Limb (tissue), 2 donors: Measurements from ENCODE around the gene MAN1A1.

Experiments
- DNase-seq, 2 donors: peaks; one replicate each; pipeline ENCODE4 v3.0.0-alpha.2; 2016; ENCODE audit errors: extremely low spot score in 2 of 2

MAN1A1 gene

DNA sequence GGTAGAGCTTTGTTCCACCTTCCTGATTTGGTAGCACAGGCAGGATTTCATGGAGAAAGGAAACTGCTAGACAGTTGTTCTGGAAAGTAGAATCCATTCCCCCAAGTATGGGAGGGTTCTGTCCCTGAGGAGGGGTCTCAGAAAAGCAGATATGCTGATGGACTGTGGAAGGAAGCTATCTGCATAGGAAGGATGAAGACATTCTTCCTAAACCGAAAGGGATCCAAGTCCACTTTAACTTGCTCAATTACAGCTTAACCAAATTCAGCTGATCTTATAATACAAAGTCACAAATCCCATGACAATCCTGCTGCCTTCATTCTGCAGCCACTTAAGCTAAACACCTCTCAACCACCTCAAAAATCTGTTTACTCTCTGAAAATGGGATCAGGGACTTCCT lies 2.6 kb downstream of the MAN1A1 start:
- no peak for DNase-seq

DNA sequence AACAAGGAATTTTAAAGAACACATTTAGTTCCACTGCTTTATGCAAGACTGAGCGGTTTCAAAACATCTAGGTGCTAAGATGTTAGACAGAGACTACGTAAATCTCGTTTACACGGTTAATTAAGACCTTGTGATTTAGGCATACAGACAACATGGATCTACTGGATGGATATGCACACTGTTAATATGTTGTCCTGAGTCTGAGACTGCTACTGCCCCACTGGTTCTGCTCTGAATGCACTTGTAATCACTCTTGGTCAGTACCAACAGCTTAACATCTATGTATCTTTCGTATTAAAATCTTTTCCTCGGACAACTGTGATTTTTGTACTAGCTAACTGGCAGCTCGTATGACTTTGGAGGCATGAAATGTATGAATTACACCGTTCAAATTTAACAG lies 3.1 kb downstream of the MAN1A1 start:
- no peak for DNase-seq

DNA sequence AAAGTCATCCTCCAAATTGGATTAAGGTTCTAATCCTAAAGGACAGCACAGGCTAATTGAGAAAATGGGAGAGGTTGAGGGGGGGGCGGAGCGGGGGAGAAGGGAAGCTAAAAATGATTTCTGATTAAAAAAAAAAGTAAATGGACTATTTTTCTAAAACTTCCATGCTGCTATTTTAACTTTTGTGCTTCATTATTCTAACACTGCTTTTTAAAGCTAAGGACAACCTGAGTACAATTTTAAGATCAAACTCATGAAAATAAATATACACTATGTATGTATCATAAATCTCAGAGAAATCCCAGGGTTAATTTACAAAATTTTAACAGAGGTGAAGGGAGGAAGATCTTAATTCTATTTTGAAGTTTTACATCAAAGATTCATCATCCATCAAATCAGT lies 4.4 kb downstream of the MAN1A1 start:
- DNase-seq: no peak

DNA sequence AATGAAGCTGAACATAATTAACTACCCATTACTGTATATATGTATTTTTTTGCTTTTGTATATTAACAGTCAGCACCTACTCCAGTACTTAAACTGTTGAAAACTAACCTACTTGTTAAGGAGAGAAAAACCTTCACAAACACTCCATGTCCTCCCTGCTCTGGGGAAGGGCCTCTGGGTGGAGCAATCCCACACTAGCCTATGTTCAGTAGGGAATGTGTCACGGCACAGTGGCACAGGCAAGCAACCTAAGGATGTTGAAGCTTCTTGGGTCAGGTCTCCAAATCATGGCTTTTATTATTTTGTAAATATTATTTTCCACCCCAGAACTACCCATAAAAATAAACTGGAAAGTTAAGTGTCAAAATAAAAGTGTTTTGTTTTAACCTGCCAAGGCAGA lies 5.3 kb downstream of the MAN1A1 start:
- DNase-seq: no peak

DNA sequence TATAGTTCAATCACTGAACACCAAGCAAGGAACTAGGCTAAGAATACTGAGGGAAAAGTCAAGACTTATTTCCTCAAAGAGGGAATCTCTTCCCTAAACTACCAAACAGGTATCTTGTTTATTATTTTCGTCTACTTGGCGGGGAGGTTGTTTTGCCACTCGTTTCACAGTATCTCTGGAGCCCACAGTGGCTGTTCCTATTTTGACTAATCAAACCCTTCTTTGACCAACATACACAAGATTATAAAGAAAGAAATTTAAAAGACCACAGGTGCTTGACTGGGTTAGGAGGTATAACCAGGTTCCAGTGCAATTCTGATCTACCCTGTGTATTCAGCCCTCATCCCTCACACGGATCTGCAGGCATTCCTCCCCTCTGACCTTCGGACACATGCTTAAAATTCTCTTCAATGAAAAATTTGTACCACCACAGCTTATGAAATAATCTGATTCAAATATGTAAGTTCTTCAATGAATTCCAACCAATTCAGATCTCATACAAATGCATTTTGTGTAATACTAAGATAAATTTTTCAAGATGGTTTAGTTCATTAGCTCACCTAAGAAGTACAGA lies 5.9 kb downstream of the MAN1A1 start:
- no peak for DNase-seq

DNA sequence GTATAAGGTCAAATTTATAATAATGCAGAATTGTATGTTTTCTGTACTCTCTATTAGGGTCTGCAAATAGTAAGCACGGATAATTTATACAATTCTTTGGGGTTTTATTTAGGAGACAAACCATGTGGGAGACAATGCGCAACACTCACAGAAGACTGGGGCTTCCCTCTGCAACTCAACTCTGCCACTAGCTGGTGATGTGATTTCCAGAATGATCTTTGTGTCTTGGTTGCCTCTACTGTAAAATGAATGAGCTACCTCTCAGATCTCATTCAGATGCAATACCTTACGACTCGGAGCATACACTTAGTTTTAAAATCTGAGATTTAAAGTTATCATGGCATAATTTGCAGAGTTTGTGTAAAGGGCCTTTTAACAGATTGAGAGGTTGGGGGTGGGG lies 6.4 kb downstream of the MAN1A1 start:
- DNase-seq: no peak

DNA sequence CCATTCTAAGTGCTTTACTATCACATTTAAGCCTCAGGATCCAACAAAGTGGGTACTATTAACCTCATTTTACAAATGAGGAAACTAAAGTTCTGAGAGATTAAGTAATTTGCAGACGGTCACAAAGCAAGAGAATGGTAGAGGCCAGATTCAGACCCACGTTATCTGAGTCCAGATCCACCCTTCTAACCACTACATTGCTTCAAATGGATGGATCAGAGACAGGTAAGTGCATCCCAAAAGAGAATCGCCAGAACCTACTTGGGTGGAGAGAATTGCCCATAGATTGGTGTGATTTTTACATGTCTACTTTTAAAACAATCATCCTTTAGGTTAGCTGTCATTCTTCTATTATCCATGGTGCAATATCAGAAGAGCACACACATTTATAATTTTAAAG lies 7.1 kb downstream of the MAN1A1 start:
- no peak for DNase-seq

DNA sequence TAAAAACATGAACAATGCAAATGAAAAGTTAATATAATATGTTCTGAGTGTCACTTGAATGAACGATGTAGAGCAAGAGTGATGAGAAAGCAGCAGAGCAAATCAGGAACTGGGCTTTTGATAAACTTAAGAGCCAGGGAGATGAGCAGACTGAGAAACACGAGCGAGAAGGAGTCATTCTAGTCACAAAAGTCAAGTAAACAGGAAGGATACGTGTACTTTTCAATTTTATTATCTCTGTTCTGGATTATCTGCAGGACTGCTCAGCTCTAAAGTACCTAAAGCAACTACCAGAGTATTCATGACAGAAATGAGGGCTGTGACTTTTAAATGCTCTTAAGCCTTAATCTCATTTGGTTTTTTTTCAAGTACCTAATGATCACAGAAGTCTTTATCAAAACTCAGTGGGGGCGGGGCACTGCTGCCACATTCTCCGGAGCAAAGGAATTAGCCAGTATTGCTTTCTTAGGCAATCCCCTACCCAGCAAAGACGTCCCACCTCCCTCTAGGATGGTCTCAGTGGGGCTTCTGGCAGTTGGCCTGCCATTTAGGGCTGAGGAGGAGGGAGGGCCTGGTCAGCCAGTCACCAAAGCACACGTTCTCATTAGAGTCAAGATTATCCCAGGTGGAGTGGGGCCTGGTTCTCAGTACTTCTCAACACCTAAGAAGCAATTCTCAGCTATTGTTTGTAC lies 8.6 kb downstream of the MAN1A1 start:
- no peak for DNase-seq

DNA sequence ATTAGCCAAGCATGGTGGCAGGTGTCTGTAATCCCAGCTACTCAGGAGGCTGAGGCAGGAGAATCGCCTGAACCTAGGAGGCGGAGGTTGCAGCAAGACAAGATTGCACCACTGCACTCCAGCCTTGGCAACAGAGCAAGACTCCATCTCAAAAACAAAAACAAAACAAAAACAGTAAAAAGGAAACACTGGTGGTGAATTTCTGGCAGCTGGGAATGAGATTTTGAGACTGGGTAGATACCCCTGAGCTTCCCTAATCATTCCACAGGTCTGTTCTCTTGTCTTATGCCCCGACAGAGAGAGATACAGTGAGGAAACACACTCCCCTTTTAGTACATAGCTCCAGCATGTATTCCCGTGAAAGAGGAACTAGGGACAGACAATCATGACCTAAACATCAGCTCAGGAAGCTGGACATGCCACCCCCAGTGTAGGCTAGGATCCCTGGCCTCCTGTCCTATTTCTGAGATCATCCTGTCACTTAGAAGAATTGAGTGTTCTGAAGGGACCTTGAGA lies 9.6 kb downstream of the MAN1A1 start:
- no peak for DNase-seq

DNA sequence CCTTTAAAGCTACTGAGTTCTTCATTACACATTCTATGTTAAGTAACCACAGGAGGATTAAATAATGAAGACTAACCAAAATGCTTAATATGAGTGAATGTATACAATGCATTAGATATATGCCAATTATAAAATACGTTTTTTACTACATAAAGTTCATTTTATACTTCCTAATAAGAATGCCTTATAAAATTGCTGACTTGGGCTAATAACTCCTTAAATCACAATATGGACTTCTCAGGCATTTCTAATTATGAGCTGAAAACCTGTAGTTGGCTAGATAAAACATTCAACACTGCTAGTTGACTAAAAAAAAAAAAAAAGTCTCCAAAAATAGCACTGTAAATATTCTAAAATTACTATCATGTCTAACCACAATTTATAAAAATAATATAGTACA lies 11.8 kb downstream of the MAN1A1 start:
- no peak for DNase-seq

DNA sequence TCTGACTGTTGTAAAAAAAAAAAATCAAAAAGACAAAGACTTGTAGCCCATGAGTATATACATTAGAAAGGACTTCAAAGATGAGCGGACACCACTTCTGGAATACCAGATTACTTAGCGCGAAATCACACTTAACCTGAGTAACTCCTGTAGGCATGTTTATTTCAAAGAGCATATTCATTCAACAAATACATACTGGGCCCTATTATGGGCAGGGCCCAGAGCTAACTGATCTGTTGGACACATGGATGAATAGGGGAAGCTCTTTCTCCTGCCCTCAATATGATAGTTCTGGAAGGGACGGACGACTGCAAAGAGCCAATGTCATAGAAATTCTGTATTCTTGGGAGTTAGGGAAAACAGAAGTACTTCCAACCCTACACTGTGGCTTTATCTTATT lies 12.3 kb downstream of the MAN1A1 start:
- no peak for DNase-seq

DNA sequence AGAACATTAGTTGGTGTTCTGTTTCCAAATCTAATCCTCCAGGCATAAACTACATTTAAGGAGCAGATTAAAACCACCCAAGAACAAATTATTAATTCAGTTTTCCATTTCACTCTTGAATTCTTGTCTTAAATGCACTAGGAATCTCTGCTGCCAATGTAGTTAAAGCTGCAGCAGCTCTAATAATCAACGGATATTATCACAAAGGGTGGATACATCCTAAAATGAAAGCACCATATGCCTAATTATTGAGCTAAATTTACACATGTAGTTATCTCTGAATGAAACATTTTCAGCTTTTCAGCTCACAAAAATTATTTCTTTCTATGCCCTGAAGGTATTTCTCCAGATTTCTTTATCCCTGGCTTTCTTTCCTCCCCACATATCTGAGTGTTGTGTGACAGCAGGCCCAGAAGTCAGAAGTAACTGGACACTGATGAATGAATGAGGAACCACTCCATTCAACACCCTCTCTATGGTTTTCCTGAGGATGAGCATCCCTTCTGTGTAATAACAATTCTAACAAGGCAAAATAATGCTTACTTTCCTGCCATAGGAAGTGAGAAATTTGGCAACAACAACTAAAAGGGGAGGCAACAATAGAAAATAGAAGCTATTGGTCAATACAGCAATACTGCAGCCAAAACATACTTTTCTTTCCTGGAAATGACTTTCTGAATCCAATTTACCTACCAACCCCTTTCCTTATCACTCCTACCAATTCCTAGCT lies 14.9 kb downstream of the MAN1A1 start:
- no peak for DNase-seq

DNA sequence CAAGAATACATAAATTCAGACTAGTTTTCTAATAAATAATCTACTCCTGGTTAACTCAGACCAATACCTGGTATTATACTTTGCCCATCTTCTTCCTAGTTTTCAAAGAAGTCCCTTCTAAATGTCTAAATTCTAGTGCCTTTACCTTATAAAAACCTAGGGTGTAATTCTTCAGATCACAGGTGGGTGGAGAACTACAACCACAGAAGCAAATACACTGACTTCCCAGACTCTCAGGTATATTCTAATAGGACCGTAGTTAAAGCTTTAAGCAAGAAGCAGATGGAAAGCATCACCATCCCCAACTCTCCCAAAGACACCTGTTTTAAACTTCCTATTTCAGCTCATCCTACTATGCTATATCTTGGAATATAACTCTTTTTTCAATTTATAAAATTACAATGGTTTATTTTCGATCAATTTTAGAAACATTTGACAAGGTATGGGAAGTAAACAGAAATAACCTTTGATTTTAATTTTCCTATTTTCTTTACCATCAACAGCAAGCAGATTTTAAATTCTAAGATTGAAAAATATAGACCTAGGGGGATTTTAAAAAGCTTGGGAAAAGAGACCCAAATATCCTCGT lies 15.8 kb downstream of the MAN1A1 start:
- DNase-seq: no peak

DNA sequence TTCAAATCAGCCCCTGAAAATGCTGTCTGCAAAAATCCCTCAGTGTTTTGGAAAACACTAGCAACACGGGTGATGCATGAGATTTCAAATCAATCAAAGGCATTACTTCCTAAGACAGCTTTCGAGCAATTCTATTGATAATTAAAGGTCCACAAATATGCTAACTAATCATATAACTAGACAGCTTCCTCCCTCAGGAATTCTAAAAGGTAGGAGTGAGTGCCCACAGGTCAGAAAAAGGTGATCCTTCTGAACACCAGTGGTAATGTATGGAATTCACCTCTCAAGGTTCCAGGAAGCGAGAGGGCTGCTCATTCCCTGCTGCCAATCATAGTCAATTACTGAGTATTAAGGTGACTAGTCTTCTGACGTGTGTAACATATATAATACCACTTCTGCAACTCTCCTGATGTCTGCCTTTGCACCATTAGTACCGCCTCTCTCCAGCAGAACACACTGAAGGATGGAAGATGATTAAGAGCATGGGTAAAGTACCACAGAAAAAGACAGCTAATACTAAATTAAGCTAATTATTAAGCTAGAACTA lies 16.4 kb downstream of the MAN1A1 start:
- DNase-seq: no peak

DNA sequence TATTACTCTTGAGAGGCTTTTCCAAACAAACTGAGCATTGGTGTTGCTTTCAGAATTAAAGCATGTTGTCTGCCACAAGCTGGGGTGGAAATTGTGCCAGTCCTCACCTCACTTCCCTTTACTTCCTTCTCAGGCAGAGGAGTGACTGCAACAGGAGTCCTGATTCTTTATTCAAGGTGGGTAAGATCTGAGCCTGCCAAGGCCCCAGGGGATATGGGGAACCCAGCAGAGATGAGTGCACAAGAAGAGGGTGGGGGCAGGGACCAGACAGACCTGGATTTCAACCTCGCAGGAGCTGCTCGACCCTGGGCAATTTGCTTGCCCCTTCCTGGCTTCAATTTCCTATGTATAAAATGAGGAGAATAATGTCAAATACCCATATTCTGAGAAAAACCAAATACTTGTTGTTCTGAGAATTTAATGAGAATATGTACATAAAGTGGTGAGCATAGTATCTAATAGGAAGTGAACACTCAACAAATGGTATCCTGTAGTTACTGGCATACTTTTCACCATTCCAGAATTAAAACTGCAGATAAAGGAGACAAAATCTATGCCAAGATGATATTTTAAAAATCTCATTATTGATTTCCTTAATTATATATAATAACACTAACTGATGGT lies 17.8 kb downstream of the MAN1A1 start:
- no peak for DNase-seq

DNA sequence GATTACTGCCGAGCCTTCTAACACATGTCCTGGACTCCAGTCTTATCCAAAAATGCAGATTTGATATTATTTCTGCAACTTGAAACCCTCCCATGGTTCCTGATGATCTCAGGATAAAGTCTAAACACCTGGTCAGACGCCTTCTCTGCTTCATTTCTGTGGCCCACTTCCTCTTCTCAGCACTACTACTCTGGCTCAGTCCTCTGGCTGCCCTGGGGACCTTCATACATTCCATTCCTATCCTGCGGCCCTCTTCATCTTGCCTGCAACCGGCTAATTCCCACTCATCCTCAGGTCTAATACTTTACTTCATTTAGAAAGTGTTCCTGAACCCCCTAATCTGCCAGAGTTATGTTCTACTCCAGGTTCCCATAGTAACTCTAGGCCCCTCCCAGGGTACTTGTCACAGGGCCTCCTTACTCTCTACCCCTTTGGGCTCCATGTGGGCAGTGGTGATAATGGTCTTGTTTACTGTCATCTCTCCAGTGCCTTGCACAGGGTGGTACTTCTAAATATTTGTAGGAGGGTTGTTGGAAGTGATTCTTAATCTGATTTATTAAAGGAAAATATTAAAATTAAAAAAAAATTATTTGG lies 18.9 kb downstream of the MAN1A1 start:
- DNase-seq: no peak

DNA sequence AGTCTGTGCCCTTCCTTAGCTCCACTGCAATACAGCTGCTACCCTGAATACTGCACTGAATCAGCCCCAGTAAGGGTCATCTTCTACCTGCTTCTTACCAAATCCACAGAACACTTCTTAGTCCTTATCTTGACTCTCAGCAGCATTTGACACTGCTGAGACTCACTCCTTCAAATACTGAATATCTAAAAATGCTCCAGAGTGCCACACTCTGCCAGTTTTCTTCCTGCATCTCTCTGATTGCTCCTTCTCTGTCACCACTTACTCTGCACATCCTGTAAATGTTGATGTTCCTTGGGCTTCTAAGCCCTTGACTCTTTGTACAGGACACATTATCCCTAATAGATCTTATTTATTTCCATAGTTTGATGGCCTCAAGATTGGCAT lies 19.8 kb downstream of the MAN1A1 start:
- no peak for DNase-seq

DNA sequence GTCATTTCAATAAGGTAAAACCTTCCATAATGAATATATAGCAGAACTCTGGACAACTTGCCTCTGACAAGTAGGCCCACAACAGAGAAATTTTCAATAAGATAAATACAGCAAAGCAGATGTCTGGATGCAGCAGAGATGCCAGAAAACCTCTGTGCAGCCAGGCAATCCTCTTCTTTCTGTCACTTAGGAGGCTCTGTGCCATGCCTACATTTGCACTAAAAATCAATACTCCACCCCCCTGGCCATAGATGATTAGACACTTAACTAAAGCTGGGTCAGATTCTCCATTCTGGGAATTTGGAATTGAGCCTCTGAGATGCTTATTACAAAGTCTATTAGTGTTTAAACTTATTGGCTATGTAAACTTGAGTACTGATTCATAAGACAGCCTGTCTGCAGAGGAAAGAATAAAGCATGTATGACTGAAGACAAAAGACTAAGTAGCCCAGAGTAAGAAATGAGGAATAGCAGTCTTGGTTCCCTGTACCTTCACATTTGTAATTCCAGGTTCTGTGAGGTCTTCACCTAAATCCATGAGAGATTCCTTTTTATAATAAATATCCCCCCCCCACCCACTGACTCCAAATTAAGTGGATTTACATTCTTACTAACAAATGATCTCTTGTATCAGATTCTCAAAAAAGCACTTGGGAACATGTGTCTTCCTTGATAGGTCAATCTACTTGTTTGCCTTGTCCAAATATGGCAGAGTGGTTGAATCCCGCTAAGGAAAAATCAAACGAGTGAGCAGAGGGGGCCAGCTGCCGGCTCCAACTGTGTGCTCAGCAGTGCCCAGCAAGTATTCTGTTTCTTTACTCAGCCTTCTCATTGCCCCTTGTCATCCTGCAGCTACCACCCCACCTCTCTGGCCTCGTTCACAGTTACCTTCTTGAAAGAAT lies 20.4 kb downstream of the MAN1A1 start:
- DNase-seq: no peak

DNA sequence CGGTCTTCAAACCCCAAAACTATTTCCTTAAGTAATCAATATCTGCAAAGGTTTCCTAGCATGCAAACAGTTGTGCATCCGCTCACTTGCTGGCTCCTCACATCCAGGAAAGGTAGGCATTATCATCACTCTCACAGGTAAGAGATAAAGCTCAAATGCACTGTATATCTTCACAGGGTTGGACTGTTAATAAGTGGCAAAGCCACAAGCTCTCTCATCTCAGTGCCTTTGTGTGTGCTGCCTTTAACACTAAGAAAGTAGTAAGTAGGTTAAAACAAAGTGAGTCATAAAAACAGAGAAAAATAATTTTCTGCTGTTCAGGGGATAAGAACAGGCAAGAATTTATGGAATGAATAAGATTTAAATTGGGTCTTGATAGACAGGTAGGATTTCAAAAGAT lies 21.3 kb downstream of the MAN1A1 start:
- DNase-seq: no peak

DNA sequence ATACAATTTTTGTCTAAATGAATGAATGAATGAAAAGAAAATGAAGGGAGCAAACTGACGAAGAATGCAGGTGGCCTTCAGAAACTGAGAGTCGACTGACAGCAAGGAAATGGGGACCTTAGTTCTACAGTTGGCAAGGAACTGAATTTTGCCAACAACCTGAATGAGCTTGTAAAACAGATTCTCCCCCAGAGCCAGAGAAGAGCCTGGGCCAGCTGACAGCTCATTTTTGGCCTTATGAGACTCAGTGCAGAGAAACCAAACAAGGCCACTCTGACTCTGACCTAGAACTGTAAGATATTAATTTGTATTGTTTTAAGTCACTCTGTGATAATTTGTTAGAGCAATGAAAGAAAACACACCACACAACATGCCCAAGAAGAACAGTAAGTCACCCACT lies 21.8 kb downstream of the MAN1A1 start:
- no peak for DNase-seq
